Neural cell (in vitro differentiated cells): Measurements from ENCODE around the gene SRGAP3. TPM values are rescaled to one million over a fixed set of nuclear protein-coding genes. Genes with fewer than 3 reads are reported as not detected.

ENCODE experiments used
- H2AFZ ChIP-seq: fragments of 200-600, 300-800 bp; sonication (generic), shearing (Covaris generic); 2 replicates; pipeline ENCODE4 v1.6.0; 2014; ENCODE audit warnings: low read depth, mild to moderate bottlenecking, antibody characterized with exemption, low read length, moderate library complexity
- H3F3A ChIP-seq: fragments of 200-600 bp; shearing (Covaris generic); 2 replicates; pipeline ENCODE4 v1.6.1; 2016; ENCODE audit warnings: mild to moderate bottlenecking, moderate library complexity, mixed read lengths, antibody characterized with exemption, low read length; ENCODE audit not compliant: insufficient read depth, poor library complexity, severe bottlenecking
- H3K27ac ChIP-seq: fragments of 200-600, 300-800 bp; sonication (generic), shearing (Covaris generic); 2 replicates; pipeline ENCODE4 v1.5.1; 2014; ENCODE audit warnings: mild to moderate bottlenecking, low read length, moderate library complexity
- H3K27me3 ChIP-seq: fragments of 300-800, 200-600 bp; sonication (generic), shearing (Covaris generic); 2 replicates; pipeline ENCODE4 v1.6.0; 2014; ENCODE audit warnings: mild to moderate bottlenecking, low read depth, low read length, moderate library complexity; ENCODE audit not compliant: insufficient read depth
- H3K36me3 ChIP-seq: fragments of 300-800, 200-600 bp; sonication (generic), shearing (Covaris generic); 2 replicates; pipeline ENCODE4 v1.5.1; 2014; ENCODE audit warnings: mild to moderate bottlenecking, antibody characterized with exemption, low read length, moderate library complexity; ENCODE audit not compliant: insufficient read depth
- H3K4me2 ChIP-seq: fragments of 300-800, 200-600 bp; sonication (generic), shearing (Covaris generic); 2 replicates; pipeline ENCODE4 v1.6.0; 2014; ENCODE audit warnings: mild to moderate bottlenecking, low read length
- H3K4me3 ChIP-seq: fragments of 300-800, 200-600 bp; sonication (generic), shearing (Covaris generic); 2 replicates; pipeline ENCODE4 v1.5.1; 2014; ENCODE audit warnings: mild to moderate bottlenecking, low read length, moderate library complexity
- H3K79me2 ChIP-seq: fragments of 200-600 bp; shearing (Covaris generic); replicated peaks from 2 replicates; pipeline ENCODE4 v1.6.0; 2014; ENCODE audit warnings: mild to moderate bottlenecking, low read length, moderate library complexity; ENCODE audit not compliant: insufficient read depth
- H3K9ac ChIP-seq: fragments of 300-800, 200-600 bp; sonication (generic), shearing (Covaris generic); 2 replicates; pipeline ENCODE4 v1.6.1; 2016; ENCODE audit warnings: mild to moderate bottlenecking, low read length, mixed read lengths
- H3K9me2 ChIP-seq: fragments of 200-600 bp; shearing (Covaris generic); 2 replicates; pipeline ENCODE4 v1.6.1; 2016; ENCODE audit warnings: mild to moderate bottlenecking, low read length, mixed read lengths; ENCODE audit not compliant: insufficient read depth
- H3K9me3 ChIP-seq: fragments of 200-600, 300-800 bp; sonication (generic), shearing (Covaris generic); 2 replicates; pipeline ENCODE4 v1.6.1; 2016; ENCODE audit warnings: mild to moderate bottlenecking, mixed run types, low read length, moderate library complexity, mixed read lengths
- H4K20me1 ChIP-seq: fragments of 200-600 bp; shearing (Covaris generic); 2 replicates; pipeline ENCODE4 v1.6.1; 2016; ENCODE audit warnings: mild to moderate bottlenecking, mixed run types; ENCODE audit not compliant: insufficient read depth
- EP300 ChIP-seq: fragments of 450-650 bp; conservative IDR thresholded peaks from 2 replicates; pipeline ENCODE4 v1.6.1; 2014; ENCODE audit warnings: antibody characterized with exemption, mild to moderate bottlenecking, moderate library complexity; ENCODE audit not compliant: poor library complexity, severe bottlenecking
- EZH2 ChIP-seq: fragments of 200-600, 300-800 bp; shearing (Covaris generic), sonication (generic); IDR thresholded peaks from 2 replicates; pipeline ENCODE4 v1.6.1; 2014; ENCODE audit warnings: antibody characterized with exemption, low read length, borderline replicate concordance, mild to moderate bottlenecking; ENCODE audit not compliant: insufficient read depth, poor library complexity, severe bottlenecking
- MXI1 ChIP-seq: fragments of 450-650 bp; conservative IDR thresholded peaks from 2 replicates; pipeline ENCODE4 v1.6.1; 2014; ENCODE audit warnings: antibody characterized with exemption, mild to moderate bottlenecking; ENCODE audit not compliant: poor library complexity, severe bottlenecking
- POLR2AphosphoS5 ChIP-seq: IDR thresholded peaks from 2 replicates; pipeline ENCODE4 v1.6.1; 2012
- RAD21 ChIP-seq: fragments of 450-650 bp; conservative IDR thresholded peaks from 2 replicates; pipeline ENCODE4 v1.6.1; 2014; ENCODE audit warnings: antibody characterized with exemption, mild to moderate bottlenecking, moderate library complexity
- SMC3 ChIP-seq: fragments of 450-650 bp; conservative IDR thresholded peaks from 2 replicates; pipeline ENCODE4 v1.6.1; 2014; ENCODE audit warnings: antibody characterized with exemption, mild to moderate bottlenecking, moderate library complexity; ENCODE audit not compliant: poor library complexity
- TAF1 ChIP-seq: IDR thresholded peaks from 2 replicates; pipeline ENCODE4 v1.6.1; 2012; ENCODE audit warnings: low read depth
- polyA plus RNA-seq: library from polyadenylated mRNA; depleted of rRNA; stranded (reverse); fragments of >200 nt; gene quantifications from 2 replicates; pipeline ENCODE4 v1.2.3, GENCODE V29; 2014
- TF ChIP-seq, protein P1 (sequence below): IDR thresholded peaks from 2 replicates; pipeline ENCODE4 v1.6.1; 2012; ENCODE audit warnings: borderline replicate concordance
- TF ChIP-seq, protein P2 (sequence below): fragments of 450-650 bp; IDR thresholded peaks from 2 replicates; pipeline ENCODE4 v1.5.1; 2014; ENCODE audit warnings: antibody characterized with exemption, mild to moderate bottlenecking, moderate library complexity; ENCODE audit not compliant: poor library complexity, severe bottlenecking

Gene SRGAP3
- polyA plus RNA-seq, 1 donor from 2014 or later = 31.5 TPM

GRCh38 chr3:8954938-8955763, 294.3 kb downstream of the SRGAP3 start:
- H3K27ac ChIP-seq = no peak overlapping the region

DNA sequence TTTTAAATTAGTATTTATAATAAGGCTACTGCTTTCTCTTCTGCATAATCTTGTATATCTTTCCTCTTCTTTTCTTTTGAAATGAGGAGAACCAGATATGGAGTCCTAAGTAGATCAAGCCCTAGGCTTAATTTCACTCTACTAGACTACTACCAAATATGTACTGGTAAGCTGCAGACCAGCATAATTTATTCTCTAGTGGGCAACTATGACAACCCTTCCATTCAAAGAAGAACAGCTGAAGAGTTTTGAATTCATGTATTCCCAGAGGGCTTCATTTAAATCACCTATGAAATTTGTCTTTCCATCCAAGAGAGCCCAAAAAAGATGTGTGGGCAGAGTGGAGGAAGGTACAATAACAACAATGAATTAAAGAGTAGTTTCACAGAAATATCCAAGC, 296.1 kb downstream of the SRGAP3 start:
- TF ChIP-seq POLR2AphosphoS5 = no peak
- TF ChIP-seq, protein P1, sequence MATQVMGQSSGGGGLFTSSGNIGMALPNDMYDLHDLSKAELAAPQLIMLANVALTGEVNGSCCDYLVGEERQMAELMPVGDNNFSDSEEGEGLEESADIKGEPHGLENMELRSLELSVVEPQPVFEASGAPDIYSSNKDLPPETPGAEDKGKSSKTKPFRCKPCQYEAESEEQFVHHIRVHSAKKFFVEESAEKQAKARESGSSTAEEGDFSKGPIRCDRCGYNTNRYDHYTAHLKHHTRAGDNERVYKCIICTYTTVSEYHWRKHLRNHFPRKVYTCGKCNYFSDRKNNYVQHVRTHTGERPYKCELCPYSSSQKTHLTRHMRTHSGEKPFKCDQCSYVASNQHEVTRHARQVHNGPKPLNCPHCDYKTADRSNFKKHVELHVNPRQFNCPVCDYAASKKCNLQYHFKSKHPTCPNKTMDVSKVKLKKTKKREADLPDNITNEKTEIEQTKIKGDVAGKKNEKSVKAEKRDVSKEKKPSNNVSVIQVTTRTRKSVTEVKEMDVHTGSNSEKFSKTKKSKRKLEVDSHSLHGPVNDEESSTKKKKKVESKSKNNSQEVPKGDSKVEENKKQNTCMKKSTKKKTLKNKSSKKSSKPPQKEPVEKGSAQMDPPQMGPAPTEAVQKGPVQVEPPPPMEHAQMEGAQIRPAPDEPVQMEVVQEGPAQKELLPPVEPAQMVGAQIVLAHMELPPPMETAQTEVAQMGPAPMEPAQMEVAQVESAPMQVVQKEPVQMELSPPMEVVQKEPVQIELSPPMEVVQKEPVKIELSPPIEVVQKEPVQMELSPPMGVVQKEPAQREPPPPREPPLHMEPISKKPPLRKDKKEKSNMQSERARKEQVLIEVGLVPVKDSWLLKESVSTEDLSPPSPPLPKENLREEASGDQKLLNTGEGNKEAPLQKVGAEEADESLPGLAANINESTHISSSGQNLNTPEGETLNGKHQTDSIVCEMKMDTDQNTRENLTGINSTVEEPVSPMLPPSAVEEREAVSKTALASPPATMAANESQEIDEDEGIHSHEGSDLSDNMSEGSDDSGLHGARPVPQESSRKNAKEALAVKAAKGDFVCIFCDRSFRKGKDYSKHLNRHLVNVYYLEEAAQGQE = no peak
- TF ChIP-seq MXI1 = no peak
- no peak overlapping the region for H3K9ac ChIP-seq
- H3K9me2 ChIP-seq = no peaks in the 10 kb centered on the region
- H3K79me2 ChIP-seq = no peaks in the 10 kb centered on the region
- no peak overlapping the region for H2AFZ ChIP-seq
- H3K4me2 ChIP-seq = peak overlapping the region; percentile 9
- H3K27ac ChIP-seq = no peak overlapping the region
- no peaks in the 10 kb centered on the region for H3F3A ChIP-seq
- no peaks in the 10 kb centered on the region for H3K9me3 ChIP-seq
- H3K4me3 ChIP-seq = no peak overlapping the region
- H4K20me1 ChIP-seq = no peaks in the 10 kb centered on the region
- H3K27me3 ChIP-seq = no peaks in the 10 kb centered on the region
- H3K36me3 ChIP-seq = no peaks in the 10 kb centered on the region

More at GRCh38 chr3:8954938-8955763, 294.3 kb downstream of the SRGAP3 start:
- Histone ChIP-seq H3K9me3 (no peaks in the 10 kb centered on the region), H3K4me2 (no peak overlapping the region), H3F3A (no peaks in the 10 kb centered on the region), H2AFZ (no peak overlapping the region), H3K36me3 (peaks cover 3% of the 10 kb centered on the region), H3K27me3 (no peaks in the 10 kb centered on the region), H3K79me2 (peaks cover 5% of the 10 kb centered on the region), H3K4me3 (no peak overlapping the region), H3K9ac (no peak overlapping the region), H3K9me2 (no peaks in the 10 kb centered on the region), H4K20me1 (no peaks in the 10 kb centered on the region)
- no peak for TF ChIP-seq SMC3
- TF ChIP-seq MXI1 = no peak
- no peak for TF ChIP-seq RAD21
- TF ChIP-seq TAF1 = no peak
- TF ChIP-seq EZH2 = no peak
- TF ChIP-seq, protein P2, sequence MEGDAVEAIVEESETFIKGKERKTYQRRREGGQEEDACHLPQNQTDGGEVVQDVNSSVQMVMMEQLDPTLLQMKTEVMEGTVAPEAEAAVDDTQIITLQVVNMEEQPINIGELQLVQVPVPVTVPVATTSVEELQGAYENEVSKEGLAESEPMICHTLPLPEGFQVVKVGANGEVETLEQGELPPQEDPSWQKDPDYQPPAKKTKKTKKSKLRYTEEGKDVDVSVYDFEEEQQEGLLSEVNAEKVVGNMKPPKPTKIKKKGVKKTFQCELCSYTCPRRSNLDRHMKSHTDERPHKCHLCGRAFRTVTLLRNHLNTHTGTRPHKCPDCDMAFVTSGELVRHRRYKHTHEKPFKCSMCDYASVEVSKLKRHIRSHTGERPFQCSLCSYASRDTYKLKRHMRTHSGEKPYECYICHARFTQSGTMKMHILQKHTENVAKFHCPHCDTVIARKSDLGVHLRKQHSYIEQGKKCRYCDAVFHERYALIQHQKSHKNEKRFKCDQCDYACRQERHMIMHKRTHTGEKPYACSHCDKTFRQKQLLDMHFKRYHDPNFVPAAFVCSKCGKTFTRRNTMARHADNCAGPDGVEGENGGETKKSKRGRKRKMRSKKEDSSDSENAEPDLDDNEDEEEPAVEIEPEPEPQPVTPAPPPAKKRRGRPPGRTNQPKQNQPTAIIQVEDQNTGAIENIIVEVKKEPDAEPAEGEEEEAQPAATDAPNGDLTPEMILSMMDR = no peak
- TF ChIP-seq EP300 = no peak
- TF ChIP-seq, protein P1 = no peak
- TF ChIP-seq POLR2AphosphoS5 = no peak
